Astrocyte (in vitro differentiated cells and primary cell): ENCODE results near the gene CXADR.

ENCODE experiments used
- EZH2 ChIP-seq: IDR thresholded peaks from 2 replicates; pipeline ENCODE4 v1.6.1; 2012; ENCODE audit warnings: mild to moderate bottlenecking, low read length, inconsistent platforms; ENCODE audit not compliant: insufficient read depth
- TF ChIP-seq, protein P1 (sequence below): IDR thresholded peaks from 2 replicates; pipeline ENCODE4 v1.5.1; 2011; ENCODE audit warnings: low read depth, mild to moderate bottlenecking, inconsistent platforms, low read length, moderate library complexity; ENCODE audit not compliant: insufficient read depth

GRCh38 chr21:17554120-17554519, 41.3 kb downstream of the CXADR start:
- TF ChIP-seq, protein P1, sequence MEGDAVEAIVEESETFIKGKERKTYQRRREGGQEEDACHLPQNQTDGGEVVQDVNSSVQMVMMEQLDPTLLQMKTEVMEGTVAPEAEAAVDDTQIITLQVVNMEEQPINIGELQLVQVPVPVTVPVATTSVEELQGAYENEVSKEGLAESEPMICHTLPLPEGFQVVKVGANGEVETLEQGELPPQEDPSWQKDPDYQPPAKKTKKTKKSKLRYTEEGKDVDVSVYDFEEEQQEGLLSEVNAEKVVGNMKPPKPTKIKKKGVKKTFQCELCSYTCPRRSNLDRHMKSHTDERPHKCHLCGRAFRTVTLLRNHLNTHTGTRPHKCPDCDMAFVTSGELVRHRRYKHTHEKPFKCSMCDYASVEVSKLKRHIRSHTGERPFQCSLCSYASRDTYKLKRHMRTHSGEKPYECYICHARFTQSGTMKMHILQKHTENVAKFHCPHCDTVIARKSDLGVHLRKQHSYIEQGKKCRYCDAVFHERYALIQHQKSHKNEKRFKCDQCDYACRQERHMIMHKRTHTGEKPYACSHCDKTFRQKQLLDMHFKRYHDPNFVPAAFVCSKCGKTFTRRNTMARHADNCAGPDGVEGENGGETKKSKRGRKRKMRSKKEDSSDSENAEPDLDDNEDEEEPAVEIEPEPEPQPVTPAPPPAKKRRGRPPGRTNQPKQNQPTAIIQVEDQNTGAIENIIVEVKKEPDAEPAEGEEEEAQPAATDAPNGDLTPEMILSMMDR, result no peak
- no peak for TF ChIP-seq EZH2
